WI38 (cell line): ENCODE measurements around the gene BLMH.

Source experiments
- H3K4me3 ChIP-seq: 2 replicates; pipeline ENCODE4 v1.5.1; 2011; ENCODE audit warnings: low read depth, mild to moderate bottlenecking, control low read depth, low read length
- CTCF ChIP-seq: IDR thresholded peaks from 2 replicates; pipeline ENCODE4 v1.5.1; 2012; ENCODE audit warnings: low read depth, mild to moderate bottlenecking, control low read depth, low read length

Gene BLMH

GRCh38 chr17:30273373-30273772 lies 18.4 kb downstream of the BLMH start:
- TF ChIP-seq CTCF: no peak
- H3K4me3 ChIP-seq: no peak overlapping the region

- H3K4me3 ChIP-seq: no peak overlapping the region
- no peak for TF ChIP-seq CTCF
Measured at GRCh38 chr17:30271102-30271501, 20.6 kb downstream of the BLMH start.

GRCh38 chr17:30267625-30268024 lies 24.1 kb downstream of the BLMH start:
- H3K4me3 ChIP-seq: no peak overlapping the region

GRCh38 chr17:30263552-30264333 lies 28.0 kb downstream of the BLMH start:
- TF ChIP-seq CTCF: no peak
- H3K4me3 ChIP-seq: no peak overlapping the region

More at GRCh38 chr17:30267625-30268024, 24.1 kb downstream of the BLMH start:
- no peak for TF ChIP-seq CTCF

- no peak overlapping the region for H3K4me3 ChIP-seq
- no peak for TF ChIP-seq CTCF
Measured at GRCh38 chr17:30256756-30257506, 34.8 kb downstream of the BLMH start.

- no peak overlapping the region for H3K4me3 ChIP-seq
- TF ChIP-seq CTCF: no peak
Measured at GRCh38 chr17:30254150-30254549, 37.6 kb downstream of the BLMH start.

- no peak for TF ChIP-seq CTCF
- H3K4me3 ChIP-seq: no peak overlapping the region
Measured at GRCh38 chr17:30253312-30253711, 38.4 kb downstream of the BLMH start.
